ENCODE data around the gene MAST4. TPM values are rescaled to one million over a fixed set of nuclear protein-coding genes. Genes with fewer than 3 reads are reported as not detected.
"Not testable (repeated sequence)": the region's sequence is repeated elsewhere in the genome, so short reads cannot be mapped to it uniquely, and the experiment has no call there.

Gene MAST4
- total and polyA plus RNA-seq, 5 donors: 18.9 to 71.5 (median 52.4) TPM

GRCh38 chr5:66669086-66669861 lies 73.1 kb downstream of the MAST4 start:
- Histone ChIP-seq H3K27me3 (ENCODE audit: control insufficient read depth, insufficient read depth) (no peaks in the 10 kb centered on the region), H3K27ac (ENCODE audit: low read length) (no peak overlapping the region), H3K4me1 (ENCODE audit: control insufficient read depth, insufficient read depth, low read length) (peaks cover 15% of the 10 kb centered on the region), H3K4me3 (ENCODE audit: low read length) (no peak overlapping the region), H3K9me3 (ENCODE audit: control insufficient read depth, low read length) (no peaks in the 10 kb centered on the region)
- no peak for DNase-seq
- 91% methylated on average over 5 of the region's 5 CpGs for WGBS
- intact Hi-C loops (cut with DNase I): no loop called here
- peak; percentile 33 to 37 for ATAC-seq

- Histone ChIP-seq H3K27me3 (ENCODE audit: control insufficient read depth, insufficient read depth) (no peaks in the 10 kb centered on the region), H3K4me1 (ENCODE audit: control insufficient read depth, insufficient read depth, low read length) (peaks cover 15% of the 10 kb centered on the region), H3K4me3 (ENCODE audit: low read length) (no peak overlapping the region), H3K27ac (ENCODE audit: low read length) (no peak overlapping the region), H3K9me3 (ENCODE audit: control insufficient read depth, low read length) (no peaks in the 10 kb centered on the region)
- no peak for ATAC-seq
- DNase-seq: no peak
- 88% methylated on average over 3 of the region's 3 CpGs for WGBS
- intact Hi-C loops (cut with DNase I): no loop called here
Observed at GRCh38 chr5:66669862-66670195, 73.6 kb downstream of the MAST4 start.

- Histone ChIP-seq H3K9me3 (ENCODE audit: control insufficient read depth, low read length) (no peaks in the 10 kb centered on the region), H3K4me3 (ENCODE audit: low read length) (no peak overlapping the region), H3K4me1 (ENCODE audit: control insufficient read depth, insufficient read depth, low read length) (peaks cover 15% of the 10 kb centered on the region), H3K27ac (ENCODE audit: low read length) (no peak overlapping the region), H3K27me3 (ENCODE audit: control insufficient read depth, insufficient read depth) (no peaks in the 10 kb centered on the region)
- no peak for DNase-seq
- no peak for ATAC-seq
- WGBS: 42% methylated on average over 2 of the region's 2 CpGs
- intact Hi-C loops (cut with DNase I): no loop called here
Observed at GRCh38 chr5:66671305-66671704, 75.1 kb downstream of the MAST4 start.

- Histone ChIP-seq H3K4me3 (ENCODE audit: low read length) (no peak overlapping the region), H3K9me3 (ENCODE audit: control insufficient read depth, low read length) (no peaks in the 10 kb centered on the region), H3K27ac (ENCODE audit: low read length) (no peak overlapping the region), H3K4me1 (ENCODE audit: control insufficient read depth, insufficient read depth, low read length) (peaks cover 5% of the 10 kb centered on the region), H3K27me3 (ENCODE audit: control insufficient read depth, insufficient read depth) (no peaks in the 10 kb centered on the region)
- DNase-seq (no peak), ATAC-seq (no peak)
- intact Hi-C loops (cut with DNase I): no loop called here
- WGBS: 94% methylated on average over 5 of the region's 5 CpGs
Observed at GRCh38 chr5:66674802-66675201, 78.6 kb downstream of the MAST4 start.

GRCh38 chr5:66675406-66675805 lies 79.2 kb downstream of the MAST4 start:
- H3K27me3 ChIP-seq (ENCODE audit: control insufficient read depth, insufficient read depth): no peaks in the 10 kb centered on the region
- H3K9me3 ChIP-seq (ENCODE audit: control insufficient read depth, low read length): no peaks in the 10 kb centered on the region
- DNase-seq (no peak), ATAC-seq (no peak)
- 64% methylated on average over 2 of the region's 2 CpGs for WGBS
- no peak overlapping the region for H3K4me3 ChIP-seq (ENCODE audit: low read length)
- peaks cover 3% of the 10 kb centered on the region for H3K4me1 ChIP-seq (ENCODE audit: control insufficient read depth, insufficient read depth, low read length)
- intact Hi-C loops (cut with DNase I): no loop called here
- no peak overlapping the region for H3K27ac ChIP-seq (ENCODE audit: low read length)

GRCh38 chr5:66680221-66680620 lies 84.0 kb downstream of the MAST4 start:
- H3K27ac ChIP-seq (ENCODE audit: low read length): no peak overlapping the region
- H3K4me3 ChIP-seq (ENCODE audit: low read length): no peak overlapping the region
- H3K4me1 ChIP-seq (ENCODE audit: control insufficient read depth, insufficient read depth, low read length): no peaks in the 10 kb centered on the region
- H3K27me3 ChIP-seq (ENCODE audit: control insufficient read depth, insufficient read depth): no peaks in the 10 kb centered on the region
- DNase-seq: no peak
- intact Hi-C loops (cut with DNase I): no loop called here
- ATAC-seq: no peak
- WGBS: 62% methylated on average over 3 of the region's 3 CpGs
- H3K9me3 ChIP-seq (ENCODE audit: control insufficient read depth, low read length): no peaks in the 10 kb centered on the region

- 94% methylated on average over 3 of the region's 3 CpGs for WGBS
- Histone ChIP-seq H3K27me3 (ENCODE audit: control insufficient read depth, insufficient read depth) (no peaks in the 10 kb centered on the region), H3K4me3 (ENCODE audit: low read length) (no peak overlapping the region), H3K9me3 (ENCODE audit: control insufficient read depth, low read length) (no peaks in the 10 kb centered on the region), H3K27ac (ENCODE audit: low read length) (no peak overlapping the region), H3K4me1 (ENCODE audit: control insufficient read depth, insufficient read depth, low read length) (no peaks in the 10 kb centered on the region)
- no peak for ATAC-seq
- intact Hi-C loops (cut with DNase I): no loop called here
- no peak for DNase-seq
Observed at GRCh38 chr5:66680804-66681203, 84.6 kb downstream of the MAST4 start.

- ATAC-seq (no peak), DNase-seq (no peak)
- no peak overlapping the region for H3K4me3 ChIP-seq (ENCODE audit: low read length)
- no peak overlapping the region for H3K27ac ChIP-seq (ENCODE audit: low read length)
- no peaks in the 10 kb centered on the region for H3K4me1 ChIP-seq (ENCODE audit: control insufficient read depth, insufficient read depth, low read length)
- H3K9me3 ChIP-seq (ENCODE audit: control insufficient read depth, low read length): no peaks in the 10 kb centered on the region
- 91% methylated on average over 2 of the region's 2 CpGs for WGBS
- intact Hi-C loops (cut with DNase I): no loop called here
- H3K27me3 ChIP-seq (ENCODE audit: control insufficient read depth, insufficient read depth): no peaks in the 10 kb centered on the region
Observed at GRCh38 chr5:66684663-66685062, 88.5 kb downstream of the MAST4 start.

- Histone ChIP-seq H3K9me3 (ENCODE audit: control insufficient read depth, low read length) (no peaks in the 10 kb centered on the region), H3K4me1 (ENCODE audit: control insufficient read depth, insufficient read depth, low read length) (no peaks in the 10 kb centered on the region), H3K27ac (ENCODE audit: low read length) (no peak overlapping the region), H3K27me3 (ENCODE audit: control insufficient read depth, insufficient read depth) (no peaks in the 10 kb centered on the region), H3K4me3 (ENCODE audit: low read length) (no peak overlapping the region)
- 84% methylated on average over 5 of the region's 5 CpGs for WGBS
- intact Hi-C loops (cut with DNase I): no loop called here
- no peak for ATAC-seq
- DNase-seq: no peak
Observed at GRCh38 chr5:66689522-66690220, 93.5 kb downstream of the MAST4 start.

- Histone ChIP-seq H3K4me3 (ENCODE audit: low read length) (no peak overlapping the region), H3K27me3 (ENCODE audit: control insufficient read depth, insufficient read depth) (no peaks in the 10 kb centered on the region), H3K27ac (ENCODE audit: low read length) (no peak overlapping the region), H3K9me3 (ENCODE audit: control insufficient read depth, low read length) (no peaks in the 10 kb centered on the region), H3K4me1 (ENCODE audit: control insufficient read depth, insufficient read depth, low read length) (no peaks in the 10 kb centered on the region)
- WGBS: 88% methylated on average over 3 of the region's 3 CpGs
- ATAC-seq (no peak), DNase-seq (no peak)
- intact Hi-C loops (cut with DNase I): no loop called here
Observed at GRCh38 chr5:66694036-66694435, 97.8 kb downstream of the MAST4 start.

GRCh38 chr5:66695840-66696239 lies 99.6 kb downstream of the MAST4 start:
- H3K9me3 ChIP-seq (ENCODE audit: control insufficient read depth, low read length); H3K4me3 ChIP-seq (ENCODE audit: low read length); intact Hi-C loops (cut with DNase I); H3K27ac ChIP-seq (ENCODE audit: low read length); H3K27me3 ChIP-seq (ENCODE audit: control insufficient read depth, insufficient read depth); H3K4me1 ChIP-seq (ENCODE audit: control insufficient read depth, insufficient read depth, low read length); DNase-seq; ATAC-seq: not testable (repeated sequence)
- 93% methylated on average over 2 of the region's 2 CpGs for WGBS

All from right cardiac atrium (tissue), 5 donors.